ENCODE measurements around the gene TSPAN11. TPM values are rescaled to one million over a fixed set of nuclear protein-coding genes. Genes with fewer than 3 reads are reported as not detected.

TSPAN11 gene
- total and polyA plus RNA-seq, 4 donors = 0.13 to 1.2 (median 0.44) TPM

DNA sequence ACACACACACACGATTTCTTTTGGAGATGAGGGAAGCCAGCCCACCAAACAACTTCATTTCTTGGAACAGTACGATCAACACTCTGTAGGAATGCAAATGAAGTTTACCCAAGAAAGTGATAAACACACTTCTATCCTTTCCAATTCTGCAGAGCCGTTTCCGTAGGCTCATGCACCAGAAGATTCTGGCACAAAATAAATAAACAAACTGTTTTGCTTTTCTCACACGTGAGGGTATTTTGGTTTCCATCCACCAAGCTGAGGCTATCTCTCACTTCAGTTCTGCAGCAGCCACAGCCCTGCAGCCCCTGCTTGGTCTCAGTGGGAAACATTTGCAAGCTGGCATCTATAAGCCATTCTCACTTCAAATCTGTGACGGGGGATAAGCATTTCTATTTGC is 15.3 kb upstream of the TSPAN11 start:
- DNase-seq (ENCODE audit: low spot score) = no peak
- Histone ChIP-seq H3K27ac (ENCODE audit: low read depth in 1 of 2, low read length in 2 of 2) (no peak overlapping the region), H3K9ac (ENCODE audit: low read depth in 1 of 2, low read length in 2 of 2) (no peak overlapping the region), H3K9me3 (ENCODE audit: control insufficient read depth in 4 of 4, low read length in 3 of 4) (no peaks in the 10 kb centered on the region), H3K36me3 (ENCODE audit: control insufficient read depth in 4 of 4, insufficient read depth in 3 of 4, low read depth in 1 of 4, low read length in 3 of 4) (no peaks in the 10 kb centered on the region), H3K4me3 (ENCODE audit: low read depth in 1 of 3, low read length in 3 of 3) (no peak overlapping the region), H3K4me1 (ENCODE audit: control insufficient read depth in 4 of 4, insufficient read depth in 4 of 4, low read length in 3 of 4) (no peaks in the 10 kb centered on the region), H3K27me3 (ENCODE audit: control insufficient read depth in 4 of 4, insufficient read depth in 4 of 4, low read length in 3 of 4) (no peaks in the 10 kb centered on the region)
- no peak for TF ChIP-seq SP1 (IDR thresholded peaks at IDR 0.05)
- TF ChIP-seq NR2F2 (IDR thresholded peaks at IDR 0.05) = no peak
- TF ChIP-seq YY1 (IDR thresholded peaks at IDR 0.05) = no peak
- no peak for TF ChIP-seq RXRA (IDR thresholded peaks at IDR 0.05)
- TF ChIP-seq HNF4A (conservative IDR thresholded peaks at IDR 0.05) = no peak
- TF ChIP-seq JUND (IDR thresholded peaks at IDR 0.05) = no peak
- TF ChIP-seq, protein P1, sequence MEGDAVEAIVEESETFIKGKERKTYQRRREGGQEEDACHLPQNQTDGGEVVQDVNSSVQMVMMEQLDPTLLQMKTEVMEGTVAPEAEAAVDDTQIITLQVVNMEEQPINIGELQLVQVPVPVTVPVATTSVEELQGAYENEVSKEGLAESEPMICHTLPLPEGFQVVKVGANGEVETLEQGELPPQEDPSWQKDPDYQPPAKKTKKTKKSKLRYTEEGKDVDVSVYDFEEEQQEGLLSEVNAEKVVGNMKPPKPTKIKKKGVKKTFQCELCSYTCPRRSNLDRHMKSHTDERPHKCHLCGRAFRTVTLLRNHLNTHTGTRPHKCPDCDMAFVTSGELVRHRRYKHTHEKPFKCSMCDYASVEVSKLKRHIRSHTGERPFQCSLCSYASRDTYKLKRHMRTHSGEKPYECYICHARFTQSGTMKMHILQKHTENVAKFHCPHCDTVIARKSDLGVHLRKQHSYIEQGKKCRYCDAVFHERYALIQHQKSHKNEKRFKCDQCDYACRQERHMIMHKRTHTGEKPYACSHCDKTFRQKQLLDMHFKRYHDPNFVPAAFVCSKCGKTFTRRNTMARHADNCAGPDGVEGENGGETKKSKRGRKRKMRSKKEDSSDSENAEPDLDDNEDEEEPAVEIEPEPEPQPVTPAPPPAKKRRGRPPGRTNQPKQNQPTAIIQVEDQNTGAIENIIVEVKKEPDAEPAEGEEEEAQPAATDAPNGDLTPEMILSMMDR (IDR thresholded peaks at IDR 0.05; ENCODE audit: low read depth, low read length, missing input control) = no peak
- no peak for TF ChIP-seq TAF1 (conservative IDR thresholded peaks at IDR 0.05)
- TF ChIP-seq, protein P2, sequence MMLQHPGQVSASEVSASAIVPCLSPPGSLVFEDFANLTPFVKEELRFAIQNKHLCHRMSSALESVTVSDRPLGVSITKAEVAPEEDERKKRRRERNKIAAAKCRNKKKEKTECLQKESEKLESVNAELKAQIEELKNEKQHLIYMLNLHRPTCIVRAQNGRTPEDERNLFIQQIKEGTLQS (IDR thresholded peaks at IDR 0.05) = no peak
- TF ChIP-seq FOXA2 (IDR thresholded peaks at IDR 0.05) = no peak
- no peak for TF ChIP-seq EGR1 (IDR thresholded peaks at IDR 0.05; ENCODE audit: low read depth in 2 of 2)
- no peak for TF ChIP-seq HNF4G (IDR thresholded peaks at IDR 0.05)
- TF ChIP-seq FOXA1 (IDR thresholded peaks at IDR 0.05) = no peak
- no peak for TF ChIP-seq GABPA (IDR thresholded peaks at IDR 0.05 in 1 of 2, conservative IDR thresholded peaks at IDR 0.05 in 1 of 2)
- TF ChIP-seq RAD21 (IDR thresholded peaks at IDR 0.05) = no peak
- TF ChIP-seq, protein P3, sequence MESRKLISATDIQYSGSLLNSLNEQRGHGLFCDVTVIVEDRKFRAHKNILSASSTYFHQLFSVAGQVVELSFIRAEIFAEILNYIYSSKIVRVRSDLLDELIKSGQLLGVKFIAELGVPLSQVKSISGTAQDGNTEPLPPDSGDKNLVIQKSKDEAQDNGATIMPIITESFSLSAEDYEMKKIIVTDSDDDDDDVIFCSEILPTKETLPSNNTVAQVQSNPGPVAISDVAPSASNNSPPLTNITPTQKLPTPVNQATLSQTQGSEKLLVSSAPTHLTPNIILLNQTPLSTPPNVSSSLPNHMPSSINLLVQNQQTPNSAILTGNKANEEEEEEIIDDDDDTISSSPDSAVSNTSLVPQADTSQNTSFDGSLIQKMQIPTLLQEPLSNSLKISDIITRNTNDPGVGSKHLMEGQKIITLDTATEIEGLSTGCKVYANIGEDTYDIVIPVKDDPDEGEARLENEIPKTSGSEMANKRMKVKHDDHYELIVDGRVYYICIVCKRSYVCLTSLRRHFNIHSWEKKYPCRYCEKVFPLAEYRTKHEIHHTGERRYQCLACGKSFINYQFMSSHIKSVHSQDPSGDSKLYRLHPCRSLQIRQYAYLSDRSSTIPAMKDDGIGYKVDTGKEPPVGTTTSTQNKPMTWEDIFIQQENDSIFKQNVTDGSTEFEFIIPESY (IDR thresholded peaks at IDR 0.05) = no peak
- TF ChIP-seq, protein P4, sequence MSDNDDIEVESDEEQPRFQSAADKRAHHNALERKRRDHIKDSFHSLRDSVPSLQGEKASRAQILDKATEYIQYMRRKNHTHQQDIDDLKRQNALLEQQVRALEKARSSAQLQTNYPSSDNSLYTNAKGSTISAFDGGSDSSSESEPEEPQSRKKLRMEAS (IDR thresholded peaks at IDR 0.05) = no peak
- WGBS = 59% methylated on average over 6 of the region's 6 CpGs

DNA sequence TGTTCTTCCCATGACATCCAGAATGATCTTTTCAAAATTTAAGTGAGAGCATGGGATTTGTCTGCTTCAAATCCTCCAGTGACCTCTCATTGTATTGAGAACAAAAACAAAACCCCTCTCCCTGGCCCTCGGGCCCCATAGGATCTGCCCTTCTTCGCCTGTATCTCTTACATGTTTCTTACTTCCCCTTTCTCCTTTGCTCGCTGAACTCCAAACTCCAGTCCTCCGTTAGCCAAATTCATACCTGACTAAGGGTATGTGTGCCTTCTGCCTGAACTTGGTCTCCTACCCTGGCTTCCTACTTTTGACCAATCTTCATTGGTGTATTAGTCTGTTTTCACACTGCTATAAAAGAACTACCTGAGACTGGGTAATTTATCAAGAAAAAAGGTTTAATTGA is 13.2 kb upstream of the TSPAN11 start:
- H3K4me3 ChIP-seq (ENCODE audit: low read depth in 1 of 3, low read length in 3 of 3) = no peak overlapping the region
- no peak for DNase-seq (ENCODE audit: low spot score)
- no peaks in the 10 kb centered on the region for H3K27me3 ChIP-seq (ENCODE audit: control insufficient read depth in 4 of 4, insufficient read depth in 4 of 4, low read length in 3 of 4)
- no peak overlapping the region for H3K9ac ChIP-seq (ENCODE audit: low read depth in 1 of 2, low read length in 2 of 2)
- no peaks in the 10 kb centered on the region for H3K36me3 ChIP-seq (ENCODE audit: control insufficient read depth in 4 of 4, insufficient read depth in 3 of 4, low read depth in 1 of 4, low read length in 3 of 4)
- H3K4me1 ChIP-seq (ENCODE audit: control insufficient read depth in 4 of 4, insufficient read depth in 4 of 4, low read length in 3 of 4) = no peaks in the 10 kb centered on the region
- H3K27ac ChIP-seq (ENCODE audit: low read depth in 1 of 2, low read length in 2 of 2) = no peak overlapping the region
- TF ChIP-seq, protein P4 (IDR thresholded peaks at IDR 0.05) = no peak
- TF ChIP-seq GABPA (IDR thresholded peaks at IDR 0.05 in 1 of 2, conservative IDR thresholded peaks at IDR 0.05 in 1 of 2) = no peak
- TF ChIP-seq JUND (IDR thresholded peaks at IDR 0.05) = no peak
- no peak for TF ChIP-seq HNF4A (conservative IDR thresholded peaks at IDR 0.05)
- no peak for TF ChIP-seq YY1 (IDR thresholded peaks at IDR 0.05)
- TF ChIP-seq SP1 (IDR thresholded peaks at IDR 0.05) = no peak
- TF ChIP-seq, protein P3 (IDR thresholded peaks at IDR 0.05) = no peak
- TF ChIP-seq RXRA (IDR thresholded peaks at IDR 0.05) = no peak
- TF ChIP-seq EGR1 (IDR thresholded peaks at IDR 0.05; ENCODE audit: low read depth in 2 of 2) = no peak
- no peak for TF ChIP-seq NR2F2 (IDR thresholded peaks at IDR 0.05)
- TF ChIP-seq, protein P1 (IDR thresholded peaks at IDR 0.05; ENCODE audit: low read depth, low read length, missing input control) = no peak
- no peak for TF ChIP-seq TAF1 (conservative IDR thresholded peaks at IDR 0.05)
- TF ChIP-seq, protein P2 (IDR thresholded peaks at IDR 0.05) = no peak
- 85% methylated on average over 4 of the region's 4 CpGs for WGBS
- H3K9me3 ChIP-seq (ENCODE audit: control insufficient read depth in 4 of 4, low read length in 3 of 4) = no peaks in the 10 kb centered on the region
